ENCODE results near the gene NSG1.

NSG1 gene

DNA sequence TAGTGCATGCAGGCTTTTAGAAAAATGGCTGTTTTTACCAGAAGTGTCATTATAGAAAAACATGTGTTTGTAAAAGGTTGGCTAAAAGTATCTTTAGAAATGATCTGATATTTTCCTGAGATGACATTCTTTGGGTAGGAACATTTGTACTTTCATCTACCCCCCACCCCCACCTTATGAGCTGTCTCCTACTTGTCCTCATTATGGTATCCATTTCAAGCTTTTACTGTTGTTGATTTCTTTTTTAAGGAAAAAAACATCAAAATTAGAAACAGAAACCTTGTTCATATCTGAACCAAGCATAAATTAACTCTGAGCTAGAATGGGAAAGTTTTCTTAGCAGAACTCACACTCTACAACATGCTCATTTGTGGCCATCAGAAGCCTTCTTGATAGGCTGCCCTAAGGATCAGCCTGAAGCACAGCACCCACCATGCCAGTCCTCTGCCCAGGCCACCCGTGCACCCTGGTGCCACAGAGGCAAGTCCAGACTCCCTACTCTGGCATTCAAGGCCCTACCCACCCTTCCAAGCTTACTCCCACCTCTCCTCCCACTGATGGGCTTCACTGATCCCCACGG lies 49.4 kb downstream of the NSG1 start:
- H3K4me2 ChIP-seq (ENCODE audit: low read length), result no peak overlapping the region

DNA sequence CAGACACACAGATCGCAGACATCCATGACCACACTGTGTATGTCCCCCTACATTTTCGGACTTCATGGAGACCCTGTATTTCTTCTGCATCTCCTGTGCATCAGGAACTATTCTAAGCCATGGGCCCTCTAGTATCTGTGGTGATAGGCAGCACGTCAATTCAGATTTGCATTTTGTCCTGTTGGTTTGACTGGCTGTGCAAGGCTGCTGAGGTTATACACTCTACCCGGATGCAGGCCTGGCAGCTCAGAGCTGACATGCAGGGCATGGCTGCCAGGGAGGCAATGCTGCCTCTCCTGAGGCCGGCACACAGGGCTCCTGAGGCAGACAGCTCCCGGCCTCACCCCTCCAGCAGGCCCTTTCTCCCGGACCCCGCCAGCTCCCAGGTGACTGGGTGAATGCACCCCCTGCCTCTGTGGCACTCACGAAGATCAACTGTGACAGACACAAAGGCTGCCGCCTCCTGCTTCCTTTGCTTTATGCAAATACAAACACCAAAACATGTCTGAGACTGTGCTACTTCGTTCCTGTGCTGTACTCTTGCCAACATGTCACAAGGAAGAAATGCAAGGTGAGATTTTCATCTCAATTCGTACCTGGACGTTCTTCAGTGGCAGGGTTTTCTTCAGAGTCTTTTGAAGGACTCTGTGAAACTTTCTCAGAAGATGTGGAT lies 51.0 kb downstream of the NSG1 start:
- TF ChIP-seq EZH2phosphoT487 (IDR thresholded peaks at IDR 0.05; ENCODE audit: borderline replicate concordance, low read length), result no peak
- TF ChIP-seq, protein P1, sequence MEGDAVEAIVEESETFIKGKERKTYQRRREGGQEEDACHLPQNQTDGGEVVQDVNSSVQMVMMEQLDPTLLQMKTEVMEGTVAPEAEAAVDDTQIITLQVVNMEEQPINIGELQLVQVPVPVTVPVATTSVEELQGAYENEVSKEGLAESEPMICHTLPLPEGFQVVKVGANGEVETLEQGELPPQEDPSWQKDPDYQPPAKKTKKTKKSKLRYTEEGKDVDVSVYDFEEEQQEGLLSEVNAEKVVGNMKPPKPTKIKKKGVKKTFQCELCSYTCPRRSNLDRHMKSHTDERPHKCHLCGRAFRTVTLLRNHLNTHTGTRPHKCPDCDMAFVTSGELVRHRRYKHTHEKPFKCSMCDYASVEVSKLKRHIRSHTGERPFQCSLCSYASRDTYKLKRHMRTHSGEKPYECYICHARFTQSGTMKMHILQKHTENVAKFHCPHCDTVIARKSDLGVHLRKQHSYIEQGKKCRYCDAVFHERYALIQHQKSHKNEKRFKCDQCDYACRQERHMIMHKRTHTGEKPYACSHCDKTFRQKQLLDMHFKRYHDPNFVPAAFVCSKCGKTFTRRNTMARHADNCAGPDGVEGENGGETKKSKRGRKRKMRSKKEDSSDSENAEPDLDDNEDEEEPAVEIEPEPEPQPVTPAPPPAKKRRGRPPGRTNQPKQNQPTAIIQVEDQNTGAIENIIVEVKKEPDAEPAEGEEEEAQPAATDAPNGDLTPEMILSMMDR (IDR thresholded peaks at IDR 0.05; ENCODE audit: low read depth, low read length, poor library complexity, severe bottlenecking), result no peak
- Histone ChIP-seq H3K4me1 (ENCODE audit: control insufficient read depth, low read length) (peaks cover 9% of the 10 kb centered on the region), H3K4me3 (ENCODE audit: low read length) (no peak overlapping the region), H3F3A (ENCODE audit: control insufficient read depth, insufficient read depth) (no peaks in the 10 kb centered on the region), H3K36me3 (ENCODE audit: control insufficient read depth, low read length) (peaks cover 10% of the 10 kb centered on the region; the same call in 1 of the 2 replicates), H3K79me2 (ENCODE audit: control insufficient read depth, low read length) (no peaks in the 10 kb centered on the region), H4K20me1 (ENCODE audit: control insufficient read depth, insufficient read depth, low read depth, low read length) (no peaks in the 10 kb centered on the region), H3K27me3 (ENCODE audit: control insufficient read depth, low read length) (no peaks in the 10 kb centered on the region), H3K9me3 (ENCODE audit: control insufficient read depth, insufficient read depth, low read length) (no peaks in the 10 kb centered on the region), H3K4me2 (ENCODE audit: low read length) (no peak overlapping the region), H3K9me2 (replicated peaks; ENCODE audit: control insufficient read depth, low read length) (no peaks in the 10 kb centered on the region), H3K27ac (ENCODE audit: low read depth, low read length) (no peak overlapping the region)

More for the DNA sequence above, 49.4 kb downstream of the NSG1 start:
- H3K27ac ChIP-seq (ENCODE audit: low read depth, low read length), result no peak overlapping the region
- H3K4me1 ChIP-seq (ENCODE audit: control insufficient read depth, low read length), result peaks cover 9% of the 10 kb centered on the region
- no peaks in the 10 kb centered on the region for H3K27me3 ChIP-seq (ENCODE audit: control insufficient read depth, low read length)
- no peaks in the 10 kb centered on the region for H3K9me3 ChIP-seq (ENCODE audit: control insufficient read depth, insufficient read depth, low read length)
- no peaks in the 10 kb centered on the region for H3K79me2 ChIP-seq (ENCODE audit: control insufficient read depth, low read length)
- no peaks in the 10 kb centered on the region for H3K9me2 ChIP-seq (replicated peaks; ENCODE audit: control insufficient read depth, low read length)
- no peak overlapping the region for H3K4me3 ChIP-seq (ENCODE audit: low read length)
- no peak for TF ChIP-seq EZH2phosphoT487 (IDR thresholded peaks at IDR 0.05; ENCODE audit: borderline replicate concordance, low read length)
- TF ChIP-seq, protein P1 (IDR thresholded peaks at IDR 0.05; ENCODE audit: low read depth, low read length, poor library complexity, severe bottlenecking), result no peak
- H3K36me3 ChIP-seq (ENCODE audit: control insufficient read depth, low read length), result peaks cover 10% of the 10 kb centered on the region; the same call in 1 of the 2 replicates
- H4K20me1 ChIP-seq (ENCODE audit: control insufficient read depth, insufficient read depth, low read depth, low read length), result no peaks in the 10 kb centered on the region
- no peaks in the 10 kb centered on the region for H3F3A ChIP-seq (ENCODE audit: control insufficient read depth, insufficient read depth)

DNA sequence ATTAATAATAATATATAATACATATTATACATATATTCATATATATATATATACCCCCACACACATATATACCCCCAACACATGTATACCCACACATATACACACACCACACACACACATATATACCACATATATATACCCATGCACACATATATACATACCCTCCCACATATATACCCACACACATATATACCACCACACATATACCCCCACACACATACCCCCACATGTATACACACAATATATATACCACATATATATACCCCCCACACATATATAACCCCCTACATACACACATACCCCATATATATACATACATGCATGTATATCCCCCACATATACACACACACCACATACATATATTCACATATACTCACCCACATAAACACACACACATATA lies 52.0 kb downstream of the NSG1 start:
- H3K27ac ChIP-seq (ENCODE audit: low read depth, low read length), result no peak overlapping the region
- no peak overlapping the region for H3K4me3 ChIP-seq (ENCODE audit: low read length)
- H3K36me3 ChIP-seq (ENCODE audit: control insufficient read depth, low read length), result peaks cover 10% of the 10 kb centered on the region; the same call in 1 of the 2 replicates
- no peaks in the 10 kb centered on the region for H4K20me1 ChIP-seq (ENCODE audit: control insufficient read depth, insufficient read depth, low read depth, low read length)
- no peaks in the 10 kb centered on the region for H3F3A ChIP-seq (ENCODE audit: control insufficient read depth, insufficient read depth)
- H3K9me2 ChIP-seq (replicated peaks; ENCODE audit: control insufficient read depth, low read length), result no peaks in the 10 kb centered on the region
- H3K9me3 ChIP-seq (ENCODE audit: control insufficient read depth, insufficient read depth, low read length), result no peaks in the 10 kb centered on the region
- H3K27me3 ChIP-seq (ENCODE audit: control insufficient read depth, low read length), result no peaks in the 10 kb centered on the region
- peaks cover 9% of the 10 kb centered on the region for H3K4me1 ChIP-seq (ENCODE audit: control insufficient read depth, low read length)
- TF ChIP-seq EZH2phosphoT487 (IDR thresholded peaks at IDR 0.05; ENCODE audit: borderline replicate concordance, low read length), result no peak
- TF ChIP-seq, protein P1 (IDR thresholded peaks at IDR 0.05; ENCODE audit: low read depth, low read length, poor library complexity, severe bottlenecking), result no peak
- no peak overlapping the region for H3K4me2 ChIP-seq (ENCODE audit: low read length)
- no peaks in the 10 kb centered on the region for H3K79me2 ChIP-seq (ENCODE audit: control insufficient read depth, low read length)

All from DOHH2 (cell line).